ENCODE data around the gene CKLF.

DNA sequence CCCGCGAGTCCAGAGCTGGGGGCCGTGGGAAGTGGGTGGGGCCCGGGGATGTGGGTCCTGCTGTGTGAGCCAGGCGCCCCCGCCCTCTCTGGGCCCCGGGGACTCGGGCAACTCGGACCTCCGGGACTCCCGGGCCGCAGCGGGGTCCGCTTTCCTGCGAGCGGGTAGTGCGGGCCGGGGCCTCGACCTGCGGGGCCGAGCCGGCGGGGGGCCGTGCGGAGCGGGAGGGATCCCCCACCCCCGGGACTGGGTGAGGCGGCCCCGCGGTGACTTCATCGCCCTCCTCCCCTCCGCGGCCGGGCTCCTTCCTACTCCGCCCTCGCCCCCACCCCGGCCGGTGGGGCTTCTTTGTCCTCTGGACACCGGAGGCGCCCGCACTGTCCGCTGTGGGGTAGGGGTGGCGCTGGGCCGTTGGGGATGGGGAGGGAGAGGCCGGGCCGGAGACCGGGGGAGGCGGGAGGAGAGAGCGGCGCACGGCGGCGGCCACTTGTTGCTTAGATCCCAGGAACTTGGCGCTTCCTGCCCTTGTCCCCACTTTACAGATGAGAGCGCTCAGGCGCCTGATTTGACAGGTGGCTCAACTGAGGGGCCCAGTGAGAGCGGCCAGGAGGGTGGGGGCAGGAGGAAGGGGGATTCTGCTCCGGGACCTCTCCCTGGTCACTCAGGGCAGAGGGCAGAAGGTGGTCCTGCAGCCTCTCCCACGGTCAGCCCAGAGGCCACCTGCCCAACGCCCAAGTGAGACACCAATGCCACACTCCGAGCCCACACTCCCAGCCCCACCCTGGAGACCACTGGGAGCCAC is 53.0 kb downstream of the CKLF start:
- TF ChIP-seq, protein P1, sequence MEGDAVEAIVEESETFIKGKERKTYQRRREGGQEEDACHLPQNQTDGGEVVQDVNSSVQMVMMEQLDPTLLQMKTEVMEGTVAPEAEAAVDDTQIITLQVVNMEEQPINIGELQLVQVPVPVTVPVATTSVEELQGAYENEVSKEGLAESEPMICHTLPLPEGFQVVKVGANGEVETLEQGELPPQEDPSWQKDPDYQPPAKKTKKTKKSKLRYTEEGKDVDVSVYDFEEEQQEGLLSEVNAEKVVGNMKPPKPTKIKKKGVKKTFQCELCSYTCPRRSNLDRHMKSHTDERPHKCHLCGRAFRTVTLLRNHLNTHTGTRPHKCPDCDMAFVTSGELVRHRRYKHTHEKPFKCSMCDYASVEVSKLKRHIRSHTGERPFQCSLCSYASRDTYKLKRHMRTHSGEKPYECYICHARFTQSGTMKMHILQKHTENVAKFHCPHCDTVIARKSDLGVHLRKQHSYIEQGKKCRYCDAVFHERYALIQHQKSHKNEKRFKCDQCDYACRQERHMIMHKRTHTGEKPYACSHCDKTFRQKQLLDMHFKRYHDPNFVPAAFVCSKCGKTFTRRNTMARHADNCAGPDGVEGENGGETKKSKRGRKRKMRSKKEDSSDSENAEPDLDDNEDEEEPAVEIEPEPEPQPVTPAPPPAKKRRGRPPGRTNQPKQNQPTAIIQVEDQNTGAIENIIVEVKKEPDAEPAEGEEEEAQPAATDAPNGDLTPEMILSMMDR (IDR thresholded peaks at IDR 0.05) = no peak
- no peak for TF ChIP-seq POLR2A (IDR thresholded peaks at IDR 0.05)

Data from lower leg skin (tissue), 3 donors.